ENCODE data around the gene CAMTA1. TPM values are rescaled to one million over a fixed set of nuclear protein-coding genes. Genes with fewer than 3 reads are reported as not detected.

CAMTA1 gene
- total and polyA plus RNA-seq, 12 donors, result 123 to 265 (median 142) TPM

GRCh38 chr1:6991266-6991665 lies 206.0 kb downstream of the CAMTA1 start:
- Histone ChIP-seq H3K27ac (no peak overlapping the region), H3K4me1 (no peaks in the 10 kb centered on the region), H3K27me3 (peaks cover 0 to 6% (median 0%) of the 10 kb centered on the region in 7 donors), H3K9me3 (peaks cover 0 to 24% (median 0%) of the 10 kb centered on the region in 11 donors), H3K4me3 (no peak overlapping the region), H3K36me3 (no peaks in the 10 kb centered on the region)
- TF ChIP-seq CTCF (IDR thresholded peaks at IDR 0.05), result no peak
- WGBS, 2 donors, result 74 to 75% methylated on average over 1 of the region's 1 CpG
- no peak for DNase-seq
- no peak for ATAC-seq
- intact Hi-C loops (cut with DNase I), result loop anchor here in 1 of 10 donors (10.0 kb wide), 1 partner anchor 84 kb away; no protein-coding TSS in a partner anchor

GRCh38 chr1:6995789-6996188 lies 210.5 kb downstream of the CAMTA1 start:
- H3K27me3 ChIP-seq, result no peaks in the 10 kb centered on the region
- 88 to 96% methylated on average over 5 of the region's 5 CpGs for WGBS, 2 donors
- no peak overlapping the region for H3K4me3 ChIP-seq
- H3K4me1 ChIP-seq, result no peaks in the 10 kb centered on the region
- no peak for TF ChIP-seq CTCF (IDR thresholded peaks at IDR 0.05)
- intact Hi-C loops (cut with DNase I), result loop anchor here in 1 of 10 donors (10.0 kb wide), 1 partner anchor 79 kb away; no protein-coding TSS in a partner anchor
- no peak overlapping the region for H3K27ac ChIP-seq
- ATAC-seq (no peak), DNase-seq (no peak)
- H3K36me3 ChIP-seq, result no peaks in the 10 kb centered on the region
- H3K9me3 ChIP-seq, result peaks cover 0 to 19% (median 0%) of the 10 kb centered on the region in 11 donors

- no peak for TF ChIP-seq CTCF (IDR thresholded peaks at IDR 0.05)
- Histone ChIP-seq H3K27me3 (no peaks in the 10 kb centered on the region), H3K4me1 (no peaks in the 10 kb centered on the region), H3K9me3 (peaks cover 0 to 19% (median 0%) of the 10 kb centered on the region in 11 donors), H3K27ac (no peak overlapping the region), H3K36me3 (no peaks in the 10 kb centered on the region), H3K4me3 (no peak overlapping the region)
- intact Hi-C loops (cut with DNase I), result loop anchor here in 1 of 10 donors (10.0 kb wide), 1 partner anchor 78 kb away; no protein-coding TSS in a partner anchor
- DNase-seq (no peak), ATAC-seq (no peak)
Measured at GRCh38 chr1:6996371-6996770, 211.1 kb downstream of the CAMTA1 start.

GRCh38 chr1:6996866-6997265 lies 211.6 kb downstream of the CAMTA1 start:
- no peaks in the 10 kb centered on the region for H3K27me3 ChIP-seq
- no peak overlapping the region for H3K4me3 ChIP-seq
- intact Hi-C loops (cut with DNase I), result loop anchor here in 1 of 10 donors (10.0 kb wide), 1 partner anchor 78 kb away; no protein-coding TSS in a partner anchor
- TF ChIP-seq CTCF (IDR thresholded peaks at IDR 0.05), result no peak
- no peak for DNase-seq
- 82 to 86% methylated on average over 10 of the region's 10 CpGs for WGBS, 2 donors
- H3K27ac ChIP-seq, result no peak overlapping the region
- H3K9me3 ChIP-seq, result peaks cover 0 to 19% (median 0%) of the 10 kb centered on the region in 11 donors
- no peaks in the 10 kb centered on the region for H3K36me3 ChIP-seq
- H3K4me1 ChIP-seq, result no peaks in the 10 kb centered on the region
- no peak for ATAC-seq
